K562 (cell line): ENCODE measurements around the gene MED29.

Source experiments
- BRCA1 ChIP-seq, 2 experiments: fragments of 450-650 bp in 1 of 2; sonication (generic) in 1 of 2; formaldehyde crosslinking in 1 of 2; IDR thresholded peaks; 2 replicates each; pipeline versions ENCODE4 v1.5.0 to v1.6.1; 2017 to 2020; ENCODE audit warnings: mild to moderate bottlenecking in 1 of 2, missing genetic modification reagents in 1 of 2
- CREB3L1 ChIP-seq: fragments of 450-650 bp; IDR thresholded peaks from 2 replicates; pipeline ENCODE4 v1.6.1; 2014; ENCODE audit warnings: low read depth, mild to moderate bottlenecking, moderate library complexity, borderline replicate concordance
- CTCF ChIP-seq, 3 experiments: IDR thresholded peaks in 2 of 3; conservative IDR thresholded peaks in 1 of 3; 2 replicates each; pipeline ENCODE4 v1.5.1; 2011 to 2012; ENCODE audit warnings: low read length in 3 of 3, mild to moderate bottlenecking in 3 of 3, control low read depth in 2 of 3, improper control_type of control experiment in 1 of 3, inconsistent platforms in 1 of 3, low read depth in 1 of 3, mixed read lengths in 1 of 3, moderate library complexity in 1 of 3; ENCODE audit not compliant: insufficient read depth in 2 of 3
- FOSL1 ChIP-seq: fragments of 200-800 bp; sonication (Bioruptor generic); conservative IDR thresholded peaks from 2 replicates; pipeline ENCODE4 v1.6.1; 2016; ENCODE audit warnings: missing genetic modification characterization, missing compliant biosample characterization
- PHB ChIP-seq: fragments of 250-450 bp; sonication (Bioruptor Pico); IDR thresholded peaks from 2 replicates; pipeline ENCODE4 v1.5.0; 2021
- TFAM ChIP-seq: fragments of 250-450 bp; sonication (Bioruptor Pico); conservative IDR thresholded peaks from 2 replicates; pipeline ENCODE4 v1.5.0; 2021; ENCODE audit warnings: mild to moderate bottlenecking, moderate library complexity
- ZNF274 ChIP-seq: IDR thresholded peaks from 2 replicates; pipeline ENCODE4 v1.6.1; 2011; ENCODE audit warnings: low read depth, mild to moderate bottlenecking, low read length, moderate library complexity, borderline replicate concordance
- ZNF79 ChIP-seq: fragments of 250-450 bp; sonication (Bioruptor Pico); IDR thresholded peaks from 2 replicates; pipeline ENCODE4 v1.4.0; 2020; ENCODE audit warnings: low read depth, mild to moderate bottlenecking, moderate library complexity

GRCh38 chr19:39360599-39360998 lies 30.6 kb upstream of the MED29 start:
- TF ChIP-seq BRCA1 (IDR thresholded peaks at IDR 0.05) (no peak), BRCA1 (CRISPR knock-in tag; IDR thresholded peaks at IDR 0.05) (no peak), TFAM (CRISPR knock-in tag) (no peak), ZNF79 (CRISPR knock-in tag) (no peak), FOSL1 (tag) (no peak), ZNF274 (no peak), PHB (CRISPR knock-in tag) (no peak), CTCF (IDR thresholded peaks at IDR 0.05 in 2 of 3, conservative IDR thresholded peaks at IDR 0.05 in 1 of 3; ENCODE audit: insufficient read depth in 2 of 3, low read depth in 1 of 3, low read length in 3 of 3) (no peak), CREB3L1 (no peak)
